HG03520 (cell line): ENCODE results near the gene CFAP61.
A peak's percentile ranks its signal among the peaks of the same experiment; 100 is the strongest.
"Not testable (repeated sequence)": the region's sequence is repeated elsewhere in the genome, so short reads cannot be mapped to it uniquely, and the experiment has no call there.

ENCODE experiments used
- ATAC-seq: cut with Tn5 transposase; IDR thresholded peaks from one replicate; pipeline ENCODE4 v1.9.1; 2021; ENCODE audit warnings: mild to moderate bottlenecking, moderate library complexity; ENCODE audit not compliant: unreplicated experiment

Gene CFAP61, protein sequence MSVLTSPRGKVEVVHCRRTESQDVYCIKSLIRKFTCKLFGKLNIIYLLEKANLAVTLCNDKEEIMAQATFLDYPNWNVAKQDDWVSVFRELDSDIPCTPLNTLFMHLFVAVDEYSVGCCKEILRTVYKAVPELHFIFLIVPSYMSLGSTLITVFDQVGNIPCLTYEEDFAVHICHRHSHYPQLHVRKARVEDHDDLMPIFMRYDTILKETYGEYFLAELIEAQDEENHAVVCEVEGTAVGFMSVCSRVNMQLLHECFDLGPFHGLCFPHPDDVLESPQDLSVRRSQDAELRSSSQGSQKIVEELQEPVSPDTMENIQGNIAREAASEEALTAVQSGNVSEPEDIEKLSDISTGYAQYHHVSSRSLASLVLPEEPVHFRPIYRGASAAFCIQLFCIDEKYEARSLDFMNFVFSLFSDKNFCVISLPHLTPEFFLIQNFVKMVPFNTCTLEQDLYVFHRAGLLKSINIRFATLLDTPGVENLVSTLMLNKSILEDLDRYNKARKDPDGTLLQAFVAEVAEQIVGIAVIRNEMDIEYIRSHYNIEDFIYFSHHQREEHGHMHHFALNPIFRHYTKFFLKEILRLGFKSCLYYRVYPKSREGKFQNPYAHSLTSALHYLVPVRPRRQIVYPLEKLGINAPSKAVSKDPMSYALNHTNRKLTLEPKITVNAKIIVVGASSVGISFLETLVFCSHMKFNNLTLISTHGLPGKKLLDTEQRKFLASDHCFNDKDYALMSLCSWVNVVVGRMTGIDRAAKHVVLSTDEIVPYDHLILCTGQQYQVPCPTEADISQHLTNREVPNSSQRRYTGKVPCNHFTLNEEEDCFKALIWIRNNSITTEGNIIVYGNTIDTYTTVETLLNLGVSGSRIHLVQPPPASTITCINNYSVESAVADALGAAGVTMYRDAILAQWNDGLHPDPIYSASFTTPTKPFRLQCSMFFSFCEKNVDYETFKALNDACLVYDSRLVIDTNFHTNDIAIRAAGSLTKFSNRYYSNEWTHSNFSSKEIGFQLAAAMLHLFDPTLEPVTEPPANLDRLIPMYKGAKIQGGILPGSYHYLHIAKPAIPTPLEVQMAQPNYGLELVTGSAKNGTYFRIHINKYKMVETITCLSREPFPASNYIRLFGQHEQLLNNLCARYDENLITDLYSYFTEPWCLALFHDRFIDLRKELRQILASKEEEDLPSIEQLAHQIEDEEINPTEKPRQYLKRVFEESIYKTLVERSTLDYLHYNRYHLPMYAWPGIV

GRCh38 chr20:20052074-20052970 lies at the start of gene CFAP61, which contains the start of gene CRNKL1:
CFAP61 (plus strand) TSS chr20:20052532; CDS start chr20:20056654, 4,122 bp downstream.
CRNKL1 (minus strand) TSS chr20:20052466; CDS start chr20:20052342, 124 bp downstream.
- ATAC-seq, result peak; percentile 89

DNA sequence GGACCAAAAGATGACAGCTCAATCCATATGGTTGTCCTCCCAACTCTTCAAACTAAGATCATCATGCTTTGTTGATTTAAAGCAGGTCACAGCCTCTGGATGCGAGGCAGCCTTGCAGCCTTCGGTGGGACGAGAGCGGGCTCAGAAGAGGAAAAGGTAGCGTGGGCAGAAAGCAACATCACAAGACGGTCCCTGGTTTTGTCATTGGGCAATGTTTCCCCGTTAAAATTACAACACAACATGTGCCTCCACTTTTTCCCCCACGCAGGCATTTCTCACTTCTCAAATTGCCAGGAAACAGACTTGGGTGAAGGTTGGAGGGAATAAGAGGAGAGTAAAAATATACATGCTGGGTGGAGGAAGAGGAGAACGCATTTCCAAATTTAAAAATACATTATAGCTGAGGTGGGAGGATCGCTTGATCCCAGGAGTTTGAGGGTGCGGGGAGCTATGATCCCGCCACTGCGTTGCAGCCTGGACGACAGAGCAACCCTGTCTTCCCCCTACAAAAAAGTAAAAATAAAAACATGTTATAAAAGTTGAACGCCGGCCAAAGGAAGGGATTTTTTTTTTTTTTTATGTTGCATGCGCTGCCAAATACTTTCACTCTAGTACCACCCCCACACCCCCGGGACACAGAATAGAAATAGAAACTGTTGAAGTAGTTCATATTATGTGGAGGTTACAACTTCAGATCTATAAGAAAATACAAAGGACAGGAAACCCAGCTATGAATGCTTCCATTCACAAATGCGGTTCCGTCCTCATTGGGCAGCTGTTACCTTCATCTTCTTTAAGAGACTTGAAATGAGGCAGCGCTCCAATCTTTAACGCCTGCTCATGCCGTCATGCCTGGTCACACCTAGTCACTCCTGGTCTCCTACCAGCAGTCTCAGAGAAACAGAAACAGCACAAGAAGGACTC lies 49.0 kb upstream of the CFAP61 start:
- no peak for ATAC-seq

DNA sequence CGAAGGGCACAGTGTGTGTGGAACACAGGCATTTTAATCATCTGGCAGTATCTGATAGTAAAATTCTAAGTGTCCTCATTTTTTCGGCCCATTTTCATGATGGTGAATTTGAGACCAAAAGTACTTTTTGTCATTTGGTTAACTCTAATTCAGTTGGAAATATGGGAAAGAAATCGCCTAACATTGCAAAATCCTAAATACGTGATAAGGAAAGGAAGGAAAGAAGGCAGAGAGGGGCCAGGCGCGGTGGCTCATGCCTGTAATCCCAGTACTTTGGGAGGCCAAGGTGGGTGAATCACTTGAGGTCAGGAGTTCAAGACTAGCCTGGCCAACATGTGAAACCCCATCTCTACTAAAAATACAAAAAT lies 48.4 kb upstream of the CFAP61 start:
- not testable (repeated sequence) for ATAC-seq

DNA sequence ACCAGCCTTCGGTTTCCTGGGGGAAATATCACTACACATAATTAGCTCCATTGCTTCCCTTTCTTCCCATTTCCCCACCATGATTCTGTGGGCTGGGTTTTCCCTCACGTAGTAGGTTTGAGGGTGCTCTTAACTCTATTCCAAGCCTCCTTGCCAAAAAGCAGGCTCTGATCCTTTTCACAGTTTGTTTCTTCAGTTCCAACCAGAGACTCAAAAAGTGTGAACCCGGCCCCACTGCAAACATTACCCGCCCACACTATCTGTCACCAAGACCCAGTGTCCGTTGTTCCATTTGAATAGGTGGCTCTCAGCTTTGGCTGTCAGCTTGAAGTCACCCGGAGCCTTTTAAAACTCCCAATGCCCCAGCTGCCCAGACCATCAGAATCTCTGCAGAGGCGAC lies 47.0 kb upstream of the CFAP61 start:
- no peak for ATAC-seq

- no peak for ATAC-seq
Measured at GRCh38 chr20:20009784-20010253, 42.5 kb upstream of the CFAP61 start.

DNA sequence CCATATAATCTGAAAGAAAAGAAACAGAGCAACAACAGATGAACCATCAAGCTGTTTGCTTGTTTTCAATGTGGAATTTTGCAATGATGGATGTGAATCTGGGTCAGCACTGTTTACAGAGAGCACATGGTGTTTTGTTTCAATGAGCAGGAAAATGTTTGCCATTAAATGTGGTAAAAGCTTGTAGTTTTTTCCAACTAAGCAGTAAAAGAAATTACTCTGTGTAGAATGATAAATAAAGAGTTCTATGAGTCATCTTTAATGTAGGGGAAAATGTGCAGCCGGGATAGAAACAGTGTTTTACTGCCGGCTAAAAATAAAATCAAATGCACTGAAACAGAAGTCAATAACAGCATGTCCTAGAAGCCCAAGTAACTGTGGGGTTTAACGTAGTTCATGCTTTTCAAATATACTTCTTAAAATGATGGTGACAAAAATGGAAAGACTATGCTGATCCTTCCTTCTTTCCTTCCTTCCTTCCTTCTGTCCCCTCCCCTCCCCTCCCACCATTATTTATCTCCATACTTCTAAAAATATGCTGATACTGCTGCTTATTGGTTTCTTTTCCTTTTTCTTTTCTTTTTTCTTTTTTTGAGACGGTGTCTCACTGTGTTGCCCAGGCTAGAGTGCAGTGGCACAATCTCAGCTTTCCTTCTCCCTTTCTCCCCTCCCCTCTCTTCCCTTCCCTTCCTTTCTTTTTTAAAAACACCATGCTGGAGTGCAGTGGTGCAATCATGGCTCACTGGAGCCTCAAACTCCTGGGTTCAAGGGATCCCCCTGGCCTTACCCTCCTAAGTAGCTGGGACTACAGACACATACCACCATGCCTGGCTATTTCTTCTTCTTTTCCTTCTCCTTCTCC lies 41.5 kb upstream of the CFAP61 start:
- no peak for ATAC-seq

DNA sequence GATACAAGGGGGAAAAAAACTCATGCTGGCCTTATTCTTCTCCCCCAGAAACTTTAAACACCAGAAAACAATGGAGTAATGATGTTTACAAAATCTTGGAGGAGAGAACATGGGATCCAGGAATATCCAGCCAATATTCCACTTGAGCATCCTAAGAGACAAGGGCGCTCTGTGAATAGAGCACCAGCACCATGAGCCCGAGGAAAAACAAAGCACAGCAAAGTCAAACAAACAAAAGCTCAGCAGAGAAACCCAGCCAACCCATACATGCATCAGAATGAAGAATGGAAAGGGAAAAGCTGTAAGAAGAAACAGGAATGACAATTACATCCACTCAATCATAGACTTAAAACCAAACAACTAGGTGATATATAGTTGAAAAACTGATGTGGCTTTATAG lies 39.8 kb upstream of the CFAP61 start:
- no peak for ATAC-seq

DNA sequence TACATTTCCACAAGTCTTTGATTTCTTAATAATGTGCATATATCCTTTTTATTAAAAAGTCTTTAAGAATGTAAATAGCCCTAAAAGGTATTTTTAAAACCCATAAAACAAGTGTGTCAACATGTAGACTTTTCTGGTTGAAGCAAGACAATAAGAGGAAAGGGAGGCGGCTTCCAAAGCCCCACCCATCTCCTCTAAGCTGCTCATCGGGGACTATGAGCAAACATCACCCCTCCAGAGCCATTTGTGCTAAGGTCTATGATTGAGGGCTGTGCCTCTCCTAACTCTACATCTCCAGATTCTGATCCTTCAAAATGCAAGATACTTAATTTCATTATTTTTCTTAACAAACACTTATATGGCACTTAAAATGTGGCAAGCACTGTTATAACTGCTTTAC lies 37.7 kb upstream of the CFAP61 start:
- ATAC-seq, result no peak

GRCh38 chr20:20017001-20017843 lies 35.1 kb upstream of the CFAP61 start, which contains the start of gene NAA20:
NAA20 (plus strand) TSS chr20:20017362; CDS start chr20:20017397, 35 bp downstream.
- ATAC-seq, result peak; percentile 95

DNA sequence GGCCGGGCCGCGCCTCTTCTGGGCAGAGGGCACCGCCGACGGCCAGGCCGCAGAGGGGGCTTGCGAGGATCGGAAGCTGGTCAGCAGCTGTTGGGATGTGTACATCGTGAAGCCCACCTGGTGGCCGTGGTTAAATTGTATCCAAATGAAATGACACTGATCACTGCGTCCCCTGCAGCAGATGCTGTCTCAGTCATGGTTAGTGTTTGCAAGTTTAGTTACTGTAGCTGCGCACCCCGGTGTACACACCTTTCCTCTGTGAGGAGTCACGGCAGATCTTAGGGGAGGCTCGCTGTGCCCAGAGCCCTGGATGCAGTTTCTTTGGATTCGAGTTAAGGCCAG lies 34.5 kb upstream of the CFAP61 start:
- ATAC-seq, result peak; percentile 7

DNA sequence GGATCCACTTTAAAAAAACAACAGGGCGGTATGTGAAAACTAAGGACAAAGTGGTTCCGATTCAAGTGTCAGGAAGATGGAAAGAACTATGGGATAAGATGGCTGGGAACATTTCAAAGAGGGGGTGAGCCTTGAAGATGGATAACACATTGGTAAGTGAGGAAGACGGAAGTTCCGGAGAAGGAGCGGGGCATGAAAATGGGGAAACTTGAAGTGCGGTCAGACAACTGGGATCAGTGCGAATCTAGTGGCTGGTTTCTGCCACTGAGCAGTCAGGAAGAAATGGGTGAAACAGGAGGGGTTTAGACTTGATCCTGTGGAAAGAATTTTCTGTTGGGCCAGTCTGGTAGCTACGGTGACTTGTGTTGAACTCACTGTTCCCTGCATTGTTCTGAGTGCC lies 34.0 kb upstream of the CFAP61 start:
- no peak for ATAC-seq

GRCh38 chr20:20019123-20019522 lies 33.2 kb upstream of the CFAP61 start:
- no peak for ATAC-seq

DNA sequence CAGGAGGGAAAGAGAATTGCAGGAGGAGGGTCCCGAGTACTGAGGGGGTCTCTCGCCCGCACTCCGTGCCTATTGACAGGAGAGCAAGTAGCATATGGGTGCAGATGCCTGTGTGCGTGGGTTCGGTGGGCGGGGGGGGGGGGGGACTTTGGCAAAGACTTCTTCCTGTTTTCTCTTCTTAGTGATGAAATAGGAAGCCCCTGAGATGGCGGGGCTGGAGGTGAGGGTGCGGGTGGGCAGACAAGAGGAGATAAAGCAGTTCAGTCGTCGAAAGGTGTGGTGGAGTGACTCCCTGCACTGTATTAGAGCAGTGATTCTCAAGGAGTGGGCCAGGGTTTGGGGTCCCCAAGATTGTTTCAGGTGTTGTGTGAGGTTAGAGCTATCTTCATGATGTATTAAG lies 31.4 kb upstream of the CFAP61 start:
- no peak for ATAC-seq

- ATAC-seq, result no peak
Measured at GRCh38 chr20:20021835-20022234, 30.5 kb upstream of the CFAP61 start.

- ATAC-seq, result peak; percentile 72
Measured at GRCh38 chr20:20022498-20022897, 29.8 kb upstream of the CFAP61 start.

DNA sequence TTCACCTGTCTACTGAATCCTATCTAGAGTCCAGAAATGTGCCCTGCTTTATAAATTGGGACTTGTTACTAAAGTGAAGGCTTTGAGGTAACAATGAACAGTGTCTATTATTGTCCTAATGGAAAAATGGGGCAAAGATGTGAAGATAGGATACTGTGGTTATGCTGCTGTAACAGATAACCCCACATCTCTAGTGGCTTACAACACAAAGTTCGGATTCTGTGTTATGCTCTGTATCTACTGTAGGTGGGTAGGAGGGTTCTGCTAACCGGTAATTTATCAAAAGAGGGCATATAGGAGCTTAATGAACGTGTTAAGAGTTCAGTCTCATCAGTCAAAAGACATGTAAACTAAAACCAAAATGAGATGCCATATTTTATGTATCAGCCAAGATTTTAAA lies 28.9 kb upstream of the CFAP61 start:
- ATAC-seq, result no peak

- no peak for ATAC-seq
Measured at GRCh38 chr20:20024942-20025341, 27.4 kb upstream of the CFAP61 start.
